ENCODE measurements around the gene RPL10.
A peak's percentile ranks its signal among the peaks of the same experiment; 100 is the strongest.

RPL10 gene

DNA sequence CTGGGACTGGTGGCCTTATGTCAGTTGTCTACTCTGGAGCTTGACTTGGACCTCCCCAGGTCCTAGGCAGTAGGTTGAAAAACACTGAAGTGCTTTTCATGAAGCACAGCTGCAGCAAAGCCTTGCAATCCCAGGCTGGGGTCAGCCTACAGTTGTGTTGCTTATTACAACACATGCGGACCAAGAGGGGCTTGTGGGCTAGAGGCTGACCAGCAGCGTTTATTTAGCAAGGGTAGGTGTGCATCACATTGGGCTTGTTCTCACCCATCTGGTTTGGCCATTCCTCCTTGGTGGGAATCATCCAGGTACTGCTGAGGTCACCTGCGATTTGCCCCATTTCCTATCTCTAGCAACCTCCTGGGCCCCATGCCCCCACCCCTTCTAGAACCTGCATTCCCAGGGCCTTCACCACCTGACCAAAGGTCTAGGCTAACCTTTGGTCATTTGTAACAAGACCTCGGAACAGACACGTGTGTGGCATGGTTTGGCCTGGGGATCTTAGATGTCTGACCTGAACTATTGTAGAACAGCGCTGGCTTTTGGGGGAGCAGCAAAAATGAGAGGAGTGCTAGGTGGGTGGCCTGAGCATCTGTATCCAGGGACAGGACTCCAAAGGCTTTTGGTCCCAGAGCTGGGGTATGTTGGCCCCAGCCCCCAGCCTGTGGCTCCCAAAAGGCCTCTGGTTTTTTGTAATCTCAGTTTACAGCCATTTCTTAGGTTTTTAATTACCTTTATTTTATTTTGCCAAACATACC is 3.0 kb downstream of the RPL10 start:
- DNase-seq: peak in 1 of 6 experiments; percentile 13

DNA sequence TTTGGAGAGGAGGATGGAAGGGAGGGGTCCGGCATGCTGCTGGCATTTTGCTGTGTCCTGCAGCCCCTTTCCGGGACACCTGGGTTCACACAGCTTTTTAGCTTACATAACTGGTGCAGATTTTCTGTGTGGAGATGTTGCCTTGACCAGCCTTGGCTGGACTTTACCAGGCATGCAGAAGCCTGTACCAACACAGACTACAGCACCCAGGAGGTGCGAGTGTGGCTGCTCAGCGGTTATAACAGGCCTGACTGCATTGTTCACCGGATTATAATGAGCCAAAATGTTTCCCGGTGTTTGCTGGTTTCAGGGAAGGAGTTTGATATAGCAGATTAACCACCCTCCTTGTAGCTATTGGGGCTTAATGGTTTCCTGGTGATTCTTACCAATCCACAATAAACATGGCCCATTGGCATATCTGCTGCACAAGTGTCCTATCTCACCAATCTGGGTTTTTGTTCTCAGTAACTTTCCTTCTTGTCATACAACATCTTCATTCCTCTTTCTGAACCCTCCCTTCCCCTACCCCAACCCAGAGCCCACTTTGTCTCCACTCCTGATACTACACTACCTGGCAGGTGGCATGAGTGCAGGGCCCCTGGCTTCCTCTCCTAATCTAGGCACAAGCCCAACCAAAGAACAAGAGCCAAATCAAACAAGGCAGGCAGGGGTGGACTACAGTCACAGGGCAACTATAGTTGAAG is 3.9 kb downstream of the RPL10 start:
- DNase-seq: no peak

DNA sequence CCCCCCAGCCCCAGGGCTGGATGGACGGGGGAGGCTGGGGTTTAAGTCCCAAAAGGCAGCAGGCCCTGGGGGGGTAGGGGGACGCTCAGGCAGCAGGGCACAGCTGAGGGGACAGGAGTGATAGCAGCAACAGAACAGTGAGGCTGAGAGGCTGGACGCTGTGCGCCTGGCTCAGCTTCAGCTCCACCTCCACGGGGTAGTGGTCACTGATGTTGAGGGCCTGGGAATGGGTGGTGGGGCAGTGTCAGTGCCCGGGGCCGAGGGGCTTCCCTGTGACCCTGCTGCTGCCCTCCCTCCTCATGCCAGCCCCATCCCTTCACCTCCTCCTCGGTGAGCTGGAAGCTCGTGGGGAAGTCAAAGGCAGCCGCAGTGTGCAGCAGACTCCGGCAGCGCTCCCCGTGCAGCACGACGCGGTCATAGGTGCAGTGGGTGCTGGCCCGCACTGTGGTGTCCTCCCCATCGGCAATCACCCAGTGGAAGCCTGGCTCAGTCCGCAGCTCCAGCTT is 4.5 kb downstream of the RPL10 start:
- DNase-seq: no peak

DNA sequence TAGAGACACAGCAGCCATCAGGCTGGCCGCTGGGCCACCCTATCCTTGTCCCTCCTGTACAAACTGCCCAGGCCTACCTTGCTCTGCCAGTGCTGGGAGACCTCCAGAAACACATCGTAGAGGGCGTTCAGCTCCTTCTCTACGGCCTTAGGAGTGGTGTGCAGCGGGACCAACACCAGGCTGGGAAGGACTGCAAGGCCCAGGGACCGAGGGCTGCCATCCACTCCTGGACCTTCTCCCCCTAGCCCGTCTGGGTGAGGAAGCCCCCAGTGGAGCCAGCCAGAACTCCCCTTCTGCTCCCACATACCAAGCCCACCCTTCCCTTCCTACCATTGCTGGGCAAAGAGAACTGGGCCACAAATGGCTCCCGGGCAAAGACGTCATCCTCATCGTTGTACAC is 5.0 kb downstream of the RPL10 start:
- no peak for DNase-seq

DNA sequence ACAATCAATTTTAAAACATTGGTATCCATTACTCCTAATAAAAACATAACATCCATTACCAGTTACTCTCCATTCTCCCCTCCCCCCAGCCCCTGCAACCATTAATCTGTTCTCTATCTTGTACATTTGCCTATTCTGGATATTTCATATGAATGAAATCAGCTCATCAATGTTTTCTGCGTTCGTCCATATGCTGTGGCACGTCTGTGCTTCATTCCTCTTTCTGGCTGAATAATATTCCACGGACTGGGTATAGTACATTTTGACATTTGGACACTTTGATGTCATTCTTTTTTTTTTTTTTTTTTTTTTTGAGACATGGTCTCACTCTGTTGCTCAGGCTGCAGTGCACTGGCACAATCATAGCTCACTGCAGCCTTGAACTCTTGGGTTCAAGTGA is 5.7 kb downstream of the RPL10 start:
- no peak for DNase-seq

DNA sequence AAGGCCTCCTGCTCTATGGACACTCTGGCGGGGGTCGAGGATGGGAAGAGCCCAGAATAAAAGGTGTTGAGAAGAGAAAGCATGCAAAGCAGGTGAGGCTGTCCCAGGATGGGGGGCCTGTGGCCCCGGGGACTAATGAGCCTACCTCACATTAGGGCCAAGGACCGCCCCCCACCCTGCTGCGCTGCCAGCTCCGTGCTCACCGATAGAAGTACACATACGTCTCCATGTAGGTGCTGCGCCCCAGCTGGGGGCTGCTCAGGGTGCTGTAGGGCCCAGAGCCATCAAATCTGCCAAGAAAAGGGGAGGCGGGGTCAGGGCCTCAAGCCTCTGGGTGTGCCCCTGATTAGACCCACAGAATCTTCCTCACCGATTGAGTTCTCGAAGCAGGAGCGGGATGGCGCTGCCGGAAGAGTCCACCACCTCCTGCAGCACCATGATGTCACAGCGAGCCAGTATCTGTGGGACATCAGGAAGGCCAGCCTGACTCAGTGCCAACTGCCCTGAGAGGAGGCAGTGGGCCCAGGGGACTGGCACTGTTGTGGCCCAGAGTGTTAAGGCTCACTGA is 6.5 kb downstream of the RPL10 start:
- no peak for DNase-seq

DNA sequence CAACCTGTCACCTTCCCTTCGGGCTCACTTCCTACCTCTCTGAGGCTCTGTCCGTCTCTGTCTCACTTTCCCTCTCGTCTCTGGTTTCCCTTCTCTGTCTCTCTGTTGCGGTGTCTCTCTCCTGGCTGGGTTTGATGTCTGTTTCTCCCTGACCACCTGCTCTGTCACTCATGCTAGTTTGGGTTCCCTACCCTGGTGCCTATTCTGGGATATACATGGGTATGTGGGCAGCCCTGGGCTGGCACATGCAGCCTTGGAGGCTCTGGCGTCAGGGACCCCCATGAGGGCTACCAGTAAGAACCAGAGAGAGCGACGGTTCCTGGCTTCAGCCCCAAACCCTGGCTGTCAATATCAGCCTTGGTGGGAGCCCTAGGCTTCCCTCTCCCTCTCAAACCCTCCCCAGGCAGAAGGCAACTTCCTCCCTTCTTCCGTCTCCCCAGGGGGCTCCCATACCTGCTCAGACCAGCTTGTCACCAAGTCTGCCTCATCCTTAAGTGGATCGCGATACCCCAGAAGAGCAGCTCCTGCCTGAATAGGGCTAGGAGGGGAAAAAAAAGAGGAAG is 10.6 kb downstream of the RPL10 start:
- DNase-seq: no peak

DNA sequence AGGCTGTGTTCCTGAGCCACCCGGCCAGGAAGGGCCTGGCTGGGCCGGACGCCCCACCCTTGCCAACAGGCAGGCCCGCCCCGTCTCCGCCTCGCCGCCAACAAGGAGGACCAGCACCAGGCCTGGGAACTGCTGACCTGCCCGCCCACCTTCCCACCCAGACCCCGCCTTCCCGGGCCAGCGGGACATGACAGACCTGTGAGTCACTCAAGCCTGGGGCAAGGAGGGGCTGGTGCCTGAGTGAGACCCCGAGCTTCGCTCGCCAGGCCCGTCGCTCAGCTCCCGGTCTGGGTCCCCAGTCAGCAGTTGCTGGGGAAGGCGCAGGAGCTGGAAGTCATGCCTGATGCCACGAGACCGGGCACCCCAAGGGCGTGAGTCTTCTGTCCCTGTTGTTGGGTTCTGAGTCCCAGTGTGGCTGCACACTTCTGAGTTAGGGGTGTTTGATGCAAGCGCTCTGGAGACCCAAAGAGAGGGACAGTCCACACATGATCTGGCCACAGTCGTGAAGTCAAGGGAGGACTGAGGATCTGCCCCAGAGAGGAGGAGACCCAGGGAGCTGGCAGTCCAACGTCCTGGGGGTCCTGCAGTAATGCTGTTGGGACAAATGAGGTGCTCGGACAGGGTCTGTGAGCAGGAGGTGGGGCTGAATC is 11.2 kb downstream of the RPL10 start, which contains the start of gene DNASE1L1:
DNASE1L1 (minus strand) TSS at position 33 of the 650 bp plus-strand sequence. CDS start 3,686 bp downstream, outside the sequence.
- no peak for DNase-seq

DNA sequence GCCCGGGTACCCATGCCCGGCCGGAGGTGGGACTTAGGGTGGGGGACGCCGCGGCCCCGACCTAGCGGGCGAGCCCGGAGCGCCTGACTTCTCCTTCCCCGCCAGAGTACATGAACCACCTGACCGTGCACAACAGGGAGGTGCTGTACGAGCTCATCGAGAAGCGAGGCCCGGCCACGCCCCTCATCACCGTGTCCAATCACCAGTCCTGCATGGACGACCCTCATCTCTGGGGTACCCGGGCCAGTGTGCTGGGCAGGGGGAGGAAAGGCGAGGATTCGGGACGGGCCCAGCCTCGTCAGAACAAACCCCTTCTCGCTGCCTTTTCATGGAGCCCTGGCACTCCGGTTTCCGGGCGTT is 13.8 kb downstream of the RPL10 start:
- peak in 2 of 6 experiments; percentile 27 to 47 for DNase-seq

DNA sequence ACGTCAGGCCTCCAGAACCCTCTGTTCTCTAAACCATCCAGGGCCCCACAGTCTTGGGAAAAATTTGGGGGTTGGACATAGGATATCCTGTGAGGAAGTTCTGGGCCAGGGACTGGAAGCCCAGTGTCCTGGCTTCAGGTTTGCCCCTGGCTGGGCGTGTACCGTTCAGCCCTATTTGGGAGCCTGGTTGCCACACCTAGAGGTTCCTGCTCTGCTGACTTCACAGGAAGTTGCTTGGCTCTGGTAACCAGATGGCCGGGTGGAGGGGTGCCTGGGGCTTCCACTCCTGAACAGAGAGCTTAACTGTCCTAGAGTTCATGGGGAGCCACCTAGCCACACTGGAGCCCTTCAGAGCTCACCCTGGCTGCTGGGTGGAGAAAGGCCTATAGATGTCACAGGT is 14.3 kb downstream of the RPL10 start:
- peak in 3 of 6 experiments; percentile 23 to 28 (median 25) for DNase-seq

DNA sequence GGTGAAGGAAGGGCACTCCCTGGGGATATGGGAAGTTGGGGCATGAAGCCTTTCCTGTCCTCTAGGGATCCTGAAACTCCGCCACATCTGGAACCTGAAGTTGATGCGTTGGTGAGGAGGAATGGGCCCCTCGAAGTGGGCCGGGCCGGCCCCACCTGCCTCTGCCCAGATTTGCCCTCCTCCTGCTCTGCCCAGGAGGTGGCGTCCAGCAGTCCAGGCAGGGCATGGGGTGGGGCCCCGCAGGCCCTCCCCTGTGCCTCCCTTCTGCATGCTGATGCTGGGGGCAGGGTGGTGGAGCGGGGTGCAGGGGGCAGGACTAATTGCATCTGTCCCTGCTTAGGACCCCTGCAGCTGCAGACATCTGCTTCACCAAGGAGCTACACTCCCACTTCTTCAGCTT is 15.0 kb downstream of the RPL10 start:
- DNase-seq: no peak

DNA sequence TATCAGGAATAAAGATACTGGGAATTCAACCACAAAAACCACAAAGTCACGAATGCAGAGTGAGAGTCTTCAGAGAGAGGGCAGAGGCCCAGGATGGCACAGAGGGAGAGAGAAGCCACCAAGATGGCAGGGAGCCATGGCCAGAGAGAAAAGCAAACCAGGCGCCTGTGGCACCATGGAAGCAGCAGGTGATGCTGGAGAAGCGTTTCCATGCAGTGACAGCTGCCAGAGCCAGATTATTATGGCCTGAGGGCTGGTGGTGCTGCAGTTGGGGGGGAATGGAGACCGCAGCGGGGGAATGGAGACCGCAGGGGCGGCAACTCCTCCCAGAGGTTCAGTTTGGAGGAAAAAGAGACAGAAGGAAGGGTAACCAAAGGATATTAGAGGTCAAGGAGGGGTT is 19.0 kb downstream of the RPL10 start:
- no peak for DNase-seq

DNA sequence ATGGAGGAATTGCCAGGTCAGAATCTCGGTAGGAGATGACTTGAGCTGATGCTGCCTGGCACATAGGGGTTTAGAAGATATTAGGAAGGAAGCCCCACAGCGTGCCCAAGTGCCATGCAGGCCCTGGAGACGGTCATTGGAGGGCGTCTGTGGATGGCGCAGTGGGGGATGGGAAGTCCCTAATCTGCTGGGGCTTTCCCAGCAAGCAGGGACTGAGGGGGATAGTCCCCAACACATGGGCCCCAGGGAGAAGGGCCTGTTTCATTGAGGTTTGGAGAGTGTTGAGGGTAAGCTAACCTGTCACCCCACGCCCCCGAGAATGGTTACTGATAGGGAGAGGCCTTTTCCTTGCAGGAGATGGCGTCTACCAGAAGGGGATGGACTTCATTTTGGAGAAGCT is 21.0 kb downstream of the RPL10 start:
- no peak for DNase-seq

DNA sequence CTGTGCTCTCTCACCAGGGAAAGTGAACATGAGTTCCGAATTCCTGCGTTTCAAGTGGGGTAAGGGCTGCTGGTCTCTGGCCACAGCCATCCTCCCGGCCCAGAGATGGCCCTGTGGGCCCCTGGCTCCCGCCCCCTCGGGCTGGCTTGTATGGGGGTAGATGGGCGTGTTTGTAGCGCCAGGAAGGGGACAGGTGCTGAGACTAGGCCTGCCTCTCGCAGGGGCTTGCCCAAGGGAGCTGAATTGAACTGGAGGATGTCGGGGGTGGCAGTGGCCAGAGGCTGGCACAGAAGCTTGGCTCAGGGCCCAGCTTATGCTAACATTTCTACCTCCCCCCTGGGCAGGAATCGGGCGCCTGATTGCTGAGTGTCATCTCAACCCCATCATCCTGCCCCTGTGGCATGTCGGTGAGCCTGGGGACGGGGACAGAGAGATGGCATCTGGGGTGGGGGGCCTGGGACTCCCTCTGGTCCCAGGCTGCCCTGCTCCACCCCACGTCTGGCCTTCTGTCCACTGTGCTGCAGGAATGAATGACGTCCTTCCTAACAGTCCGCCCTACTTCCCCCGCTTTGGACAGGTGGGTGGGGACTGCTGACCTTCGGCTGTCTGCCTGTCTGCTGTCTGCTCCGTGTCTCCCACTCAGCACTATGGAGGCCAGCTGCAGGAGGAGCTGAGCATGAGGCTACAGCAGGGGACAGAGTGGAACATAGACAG is 21.7 kb downstream of the RPL10 start:
- DNase-seq: no peak

DNA sequence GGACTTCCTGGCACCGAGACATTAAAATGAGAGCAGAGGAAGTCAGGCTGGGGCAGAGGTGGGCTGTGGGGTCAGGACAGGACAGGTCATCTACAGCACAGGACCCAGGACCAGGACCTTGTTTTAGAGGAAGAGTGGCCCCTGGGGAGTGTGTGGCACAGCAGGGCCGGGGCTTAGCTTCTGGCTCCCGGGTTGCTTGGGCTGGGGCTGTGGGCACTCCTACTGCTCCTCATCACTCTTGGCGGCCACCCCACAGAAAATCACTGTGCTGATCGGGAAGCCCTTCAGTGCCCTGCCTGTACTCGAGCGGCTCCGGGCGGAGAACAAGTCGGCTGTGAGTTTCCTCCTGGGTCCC is 22.2 kb downstream of the RPL10 start:
- no peak for DNase-seq

DNA sequence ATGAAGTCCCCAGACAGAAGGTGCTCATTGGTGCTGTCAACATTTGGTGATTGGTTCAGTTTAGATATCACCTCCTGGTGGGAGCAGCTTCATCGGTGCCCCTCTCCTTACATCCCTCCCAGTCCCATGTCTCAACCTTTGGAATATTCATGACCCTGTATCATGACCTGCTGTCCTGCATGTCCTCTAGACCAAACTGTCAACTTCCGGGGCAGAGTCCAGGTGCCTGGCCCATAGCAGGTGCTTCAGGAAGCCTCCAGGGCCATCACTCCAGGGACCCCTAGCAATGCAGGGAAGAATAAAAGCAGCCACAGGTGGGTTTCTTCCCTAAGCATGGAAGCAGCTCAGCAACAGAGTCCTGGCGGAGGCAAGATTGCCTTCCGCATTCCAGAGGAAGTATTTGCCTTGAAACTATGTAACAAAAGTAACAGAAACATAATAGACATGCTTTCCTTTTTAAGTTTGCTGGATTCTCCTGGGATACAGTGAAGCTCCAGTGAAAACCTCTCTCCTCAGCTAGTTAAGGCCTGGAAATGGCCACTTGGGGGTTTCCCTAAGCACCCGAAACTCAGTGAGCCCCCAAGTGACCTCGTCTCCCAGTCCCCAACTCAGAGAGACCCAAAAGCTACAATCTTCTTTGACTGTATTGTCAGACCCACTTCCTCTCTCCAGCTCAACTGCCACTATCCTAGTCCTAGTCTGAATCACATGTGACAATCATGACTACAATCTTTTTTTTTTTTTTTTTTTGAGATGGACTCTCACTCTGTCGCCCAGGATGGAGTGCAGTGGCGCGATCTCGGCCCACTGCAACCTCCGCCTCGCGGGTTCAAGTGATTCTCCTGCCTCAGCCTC is 29.0 kb downstream of the RPL10 start:
- no peak for DNase-seq

DNA sequence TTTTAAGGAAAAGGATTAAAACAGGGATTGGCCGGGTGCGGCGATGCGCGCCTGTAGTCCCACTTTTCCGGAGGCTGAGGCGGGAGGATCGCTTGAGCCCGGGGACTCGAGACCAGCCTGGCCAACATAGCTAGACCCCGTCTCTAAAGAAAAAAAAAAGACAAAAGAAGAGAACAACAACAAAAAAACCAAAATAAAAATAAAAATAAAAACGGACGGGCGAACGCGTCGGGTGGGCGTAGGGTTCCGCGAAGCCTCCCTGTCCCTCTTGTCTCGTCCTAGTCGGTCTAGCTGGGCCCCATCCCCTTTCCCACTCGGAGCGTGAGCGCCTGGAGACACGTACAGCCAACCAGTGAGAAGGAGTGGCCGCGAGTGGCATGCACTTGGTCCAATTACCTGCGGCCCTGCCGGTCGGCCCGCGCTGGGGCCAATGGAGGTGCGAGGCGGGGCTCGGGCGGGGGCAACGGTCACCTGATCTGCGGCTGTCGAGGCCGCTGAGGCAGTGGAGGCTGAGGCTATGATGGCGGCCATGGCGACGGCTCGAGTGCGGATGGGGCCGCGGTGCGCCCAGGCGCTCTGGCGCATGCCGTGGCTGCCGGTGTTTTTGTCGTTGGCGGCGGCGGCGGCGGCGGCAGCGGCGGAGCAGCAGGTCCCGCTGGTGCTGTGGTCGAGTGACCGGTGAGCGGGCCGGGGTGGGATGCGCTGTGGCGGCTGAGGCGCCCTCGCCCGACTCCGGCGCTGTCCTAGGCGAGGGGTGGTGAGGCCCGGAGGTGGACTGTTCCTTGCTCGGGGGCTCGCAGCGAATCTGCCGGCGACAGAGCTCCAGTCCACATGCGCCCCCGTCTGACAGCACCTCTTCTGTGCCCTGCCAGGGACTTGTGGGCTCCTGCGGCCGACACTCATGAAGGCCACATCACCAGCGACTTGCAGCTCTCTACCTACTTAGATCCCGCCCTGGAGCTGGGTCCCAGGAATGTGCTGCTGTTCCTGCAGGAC is 30.3 kb downstream of the RPL10 start, which contains the start of gene ATP6AP1:
ATP6AP1 (plus strand) TSS at position 502 of the 996 bp plus-strand sequence; CDS start at position 518, 16 bp downstream.
- peak; percentile 71 to 85 (median 76) for DNase-seq

DNA sequence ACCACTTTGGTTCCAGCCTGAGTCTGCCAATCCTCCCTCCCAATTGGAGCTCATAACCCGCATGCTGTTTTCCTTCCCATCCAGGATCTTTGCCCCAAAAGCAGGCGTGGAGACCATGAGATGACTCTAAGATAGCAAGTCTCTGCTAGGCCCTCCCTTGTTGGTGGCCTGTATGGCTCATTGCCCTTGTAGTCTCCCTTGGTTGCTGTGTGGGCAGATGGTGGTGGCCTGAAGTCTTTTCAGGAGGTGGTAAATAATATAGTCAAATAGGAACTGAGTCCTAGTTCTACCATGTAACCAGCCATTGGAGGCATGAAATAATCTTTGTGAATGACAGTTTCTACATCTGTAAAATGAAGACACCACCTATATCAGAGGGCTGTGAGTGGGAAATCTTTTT is 31.5 kb downstream of the RPL10 start:
- DNase-seq: no peak

DNA sequence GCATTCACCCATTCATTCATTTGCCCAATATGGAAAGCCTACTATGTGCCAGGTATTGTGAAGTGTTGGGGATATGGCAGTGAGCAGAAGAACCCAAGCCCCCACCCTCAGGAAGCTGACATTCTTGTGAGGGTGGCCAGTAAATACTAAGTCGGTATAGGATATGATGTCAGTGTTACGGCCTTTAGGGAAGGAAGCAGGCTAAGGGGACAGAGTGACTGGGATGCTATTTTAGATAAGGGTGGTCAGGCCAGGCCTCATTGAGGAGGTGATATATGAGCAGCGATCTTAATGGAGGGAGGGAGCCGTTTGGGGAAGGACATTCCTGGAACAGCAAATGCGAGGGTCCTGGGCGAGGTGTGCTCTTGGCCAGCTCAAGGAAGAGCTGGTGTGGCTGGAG is 32.3 kb downstream of the RPL10 start:
- DNase-seq: no peak

DNA sequence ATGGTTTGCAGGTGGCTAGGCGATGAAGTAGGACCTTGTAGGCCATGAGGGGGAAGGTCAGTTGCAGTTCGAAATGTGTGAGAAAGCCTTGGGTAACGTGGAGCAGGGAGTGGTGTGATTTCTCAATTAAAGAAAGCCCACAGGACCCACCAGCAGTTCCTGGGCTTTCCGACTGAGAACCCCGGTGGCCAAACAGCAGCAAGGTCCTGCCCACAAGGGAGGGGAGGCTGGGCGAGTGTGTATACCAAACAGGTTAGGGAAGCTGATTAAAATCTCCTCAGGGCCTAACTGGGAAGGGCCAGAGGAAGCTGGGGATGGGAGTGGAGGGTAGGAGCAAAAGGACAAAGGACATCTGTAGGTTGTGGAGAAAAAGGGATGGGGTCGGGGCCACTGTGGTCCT is 32.7 kb downstream of the RPL10 start:
- no peak for DNase-seq

Measured in stimulated activated naive CD4-positive, alpha-beta T cell (primary cell).